GM23338 (cell line): Measurements from ENCODE around the gene RYR1. TPM values are rescaled to one million over a fixed set of nuclear protein-coding genes. Genes with fewer than 3 reads are reported as not detected.
"Not testable (repeated sequence)": the region's sequence is repeated elsewhere in the genome, so short reads cannot be mapped to it uniquely, and the experiment has no call there.

Experiments used
- ATAC-seq: fragments of 200-7000 bp; cut with Tn5 transposase; 3 replicates; pipeline ENCODE4 v1.9.1; 2020
- DNase-seq: peaks from one replicate; pipeline ENCODE4 v3.0.0-alpha.2; 2015; ENCODE audit warnings: low spot score
- H2AFZ ChIP-seq: fragments of 200-600 bp; sonication (generic); 2 replicates; pipeline ENCODE4 v1.8.0; 2016; ENCODE audit warnings: antibody characterized with exemption, mild to moderate bottlenecking, moderate library complexity
- H3F3A ChIP-seq: fragments of 200-600 bp; sonication (generic); replicated peaks from 2 replicates; pipeline ENCODE4 v1.8.0; 2017; ENCODE audit warnings: antibody characterized with exemption, mixed run types, low read depth
- H3K27ac ChIP-seq: fragments of 200-600 bp; sonication (generic); 2 replicates; pipeline ENCODE4 v1.6.1; 2016; ENCODE audit warnings: low read depth
- H3K27me3 ChIP-seq: fragments of 200-600 bp; sonication (generic); 2 replicates; pipeline ENCODE4 v1.8.0; 2016; ENCODE audit warnings: mild to moderate bottlenecking, mixed run types, moderate library complexity; ENCODE audit not compliant: insufficient read depth
- H3K36me3 ChIP-seq: fragments of 200-600 bp; sonication (generic); 2 replicates; pipeline ENCODE4 v1.8.0; 2016; ENCODE audit warnings: mild to moderate bottlenecking; ENCODE audit not compliant: insufficient read depth
- H3K4me1 ChIP-seq: fragments of 200-600 bp; sonication (generic); 2 replicates; pipeline ENCODE4 v1.8.0; 2016; ENCODE audit warnings: mild to moderate bottlenecking, moderate library complexity; ENCODE audit not compliant: insufficient read depth
- H3K4me2 ChIP-seq: fragments of 200-600 bp; sonication (generic); 2 replicates; pipeline ENCODE4 v1.7.1; 2017; ENCODE audit warnings: mixed run types
- H3K4me3 ChIP-seq: fragments of 200-600 bp; sonication (generic); 2 replicates; pipeline ENCODE4 v1.6.1; 2016; ENCODE audit warnings: mixed run types
- H3K79me2 ChIP-seq: fragments of 200-600 bp; sonication (generic); replicated peaks from 2 replicates; pipeline ENCODE4 v1.8.0; 2017; ENCODE audit warnings: mild to moderate bottlenecking; ENCODE audit not compliant: insufficient read depth
- H3K9me2 ChIP-seq: fragments of 200-600 bp; sonication (generic); 2 replicates; pipeline ENCODE4 v1.8.0; 2017; ENCODE audit not compliant: insufficient read depth
- H4K20me1 ChIP-seq: fragments of 200-600 bp; sonication (generic); replicated peaks from 2 replicates; pipeline ENCODE4 v1.8.0; 2017; ENCODE audit warnings: mild to moderate bottlenecking; ENCODE audit not compliant: insufficient read depth
- H3K27ac Mint-ChIP-seq: 2 replicates; pipeline ENCODE4 v1.8.0; 2020; ENCODE audit warnings: inconsistent platforms, mild to moderate bottlenecking, moderate library complexity, mixed read lengths
- H3K27me3 Mint-ChIP-seq: 3 replicates; pipeline ENCODE4 v1.8.0; 2022; ENCODE audit warnings: low read depth, mild to moderate bottlenecking, moderate library complexity, mixed read lengths, inconsistent platforms; ENCODE audit not compliant: insufficient read depth, poor library complexity
- H3K36me3 Mint-ChIP-seq: 3 replicates; pipeline ENCODE4 v1.8.0; 2021; ENCODE audit warnings: low read depth, mild to moderate bottlenecking, inconsistent platforms, moderate library complexity, mixed read lengths
- H3K4me1 Mint-ChIP-seq: 3 replicates; pipeline ENCODE4 v1.8.0; 2020; ENCODE audit warnings: mild to moderate bottlenecking, inconsistent platforms, mixed read lengths
- H3K4me3 Mint-ChIP-seq: 3 replicates; pipeline ENCODE4 v1.8.0; 2021; ENCODE audit warnings: moderate library complexity, mild to moderate bottlenecking, inconsistent platforms, mixed read lengths
- H3K9me3 Mint-ChIP-seq: 3 replicates; pipeline ENCODE4 v1.8.0; 2020; ENCODE audit warnings: moderate library complexity, mild to moderate bottlenecking, inconsistent platforms, mixed read lengths
- CREB1 ChIP-seq: fragments of 250-450 bp; sonication (Bioruptor Pico); IDR thresholded peaks from 2 replicates; pipeline ENCODE4 v1.5.0; 2020; ENCODE audit warnings: low read depth, mild to moderate bottlenecking, moderate library complexity
- ETS1 ChIP-seq: IDR thresholded peaks from 2 replicates; pipeline ENCODE4 v1.6.1; 2016; ENCODE audit warnings: antibody characterized with exemption
- EZH2 ChIP-seq: fragments of 200-600 bp; sonication (generic); IDR thresholded peaks from one replicate; pipeline ENCODE4 v1.8.0; 2017; ENCODE audit warnings: antibody characterized with exemption, mild to moderate bottlenecking, low read depth; ENCODE audit not compliant: unreplicated experiment
- EZH2phosphoT487 ChIP-seq: fragments of 200-600 bp; sonication (generic); IDR thresholded peaks from one replicate; pipeline ENCODE4 v1.8.1; 2018; ENCODE audit warnings: antibody characterized with exemption; ENCODE audit not compliant: unreplicated experiment
- JUNB ChIP-seq: IDR thresholded peaks from one replicate; pipeline ENCODE4 v1.6.1; 2016; ENCODE audit warnings: antibody characterized with exemption; ENCODE audit not compliant: unreplicated experiment
- STAT1 ChIP-seq: IDR thresholded peaks from one replicate; pipeline ENCODE4 v1.6.1; 2016; ENCODE audit warnings: antibody characterized with exemption; ENCODE audit not compliant: unreplicated experiment
- ZNF331 ChIP-seq: fragments of 250-450 bp; sonication (Bioruptor Pico); IDR thresholded peaks from 2 replicates; pipeline ENCODE4 v1.5.0; 2020; ENCODE audit warnings: low read depth, mild to moderate bottlenecking, moderate library complexity
- polyA plus RNA-seq: library from polyadenylated mRNA; unstranded; fragments of >200 nt; fragmentation: Nextera tagmentation; extraction: Ambion mirVana; gene quantifications from 2 replicates; pipeline ENCODE4 v1.2.1, GENCODE V29; 2016
- total RNA-seq: library from RNA; depleted of rRNA; stranded (reverse); fragments of >200 nt; shearing (Covaris generic); gene quantifications from 2 replicates; pipeline ENCODE4 v1.2.3, GENCODE V29; 2014
- TF ChIP-seq, protein P1 (sequence below): fragments of 250-450 bp; sonication (Bioruptor Pico); IDR thresholded peaks from 2 replicates; pipeline ENCODE4 v1.5.0; 2020; ENCODE audit warnings: mild to moderate bottlenecking, moderate library complexity

Gene RYR1
- total and polyA plus RNA-seq, 2 experiments from 2014 or later = 4.0 to 26.7 TPM

DNA sequence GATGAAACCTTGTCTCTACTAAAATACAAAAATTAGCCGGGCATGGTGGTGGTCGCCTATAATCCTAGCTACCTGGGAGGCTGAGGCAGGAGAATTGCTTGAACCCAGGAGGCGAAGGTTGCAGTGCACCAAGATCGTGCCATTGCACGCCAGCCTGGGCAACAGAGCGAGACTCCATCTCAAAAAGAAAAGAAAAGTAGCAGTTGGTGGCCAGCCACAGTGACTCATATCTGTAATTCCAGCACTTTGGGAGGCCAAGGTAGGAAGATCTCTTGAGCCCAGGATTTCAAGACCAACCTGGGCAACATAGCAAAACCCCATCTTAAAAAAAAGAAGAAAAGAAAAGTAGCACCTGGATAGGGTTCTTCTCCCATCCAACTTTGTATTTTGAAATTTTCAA is 79.7 kb downstream of the RYR1 start:
- not testable (repeated sequence) for DNase-seq, H3K9me3 Mint-ChIP-seq, H3K36me3 ChIP-seq, H2AFZ ChIP-seq, H3F3A ChIP-seq, H3K4me3 Mint-ChIP-seq, H3K79me2 ChIP-seq, H4K20me1 ChIP-seq, H3K4me3 ChIP-seq, H3K4me2 ChIP-seq, ATAC-seq, H3K27ac Mint-ChIP-seq, H3K27ac ChIP-seq, H3K9me2 ChIP-seq, H3K4me1 ChIP-seq, H3K4me1 Mint-ChIP-seq, H3K27me3 ChIP-seq
- H3K27me3 Mint-ChIP-seq = peaks cover 13% of the 10 kb centered on the region
- peaks cover 58% of the 10 kb centered on the region for H3K36me3 Mint-ChIP-seq

GRCh38 chr19:38513762-38514167 is 80.3 kb downstream of the RYR1 start:
- H3K9me2 ChIP-seq = no peaks in the 10 kb centered on the region
- H3F3A ChIP-seq = 0 out of 2 replicates have a peak, but pooled peaks cover 5% of the 10 kb centered on the region
- H3K4me1 Mint-ChIP-seq = no peaks in the 10 kb centered on the region
- no peaks in the 10 kb centered on the region for H3K27me3 ChIP-seq
- no peaks in the 10 kb centered on the region for H3K9me3 Mint-ChIP-seq
- H3K4me2 ChIP-seq = no peak overlapping the region
- 0 out of 2 replicates have a peak, but pooled peaks cover 4% of the 10 kb centered on the region for H3K4me1 ChIP-seq
- no peaks in the 10 kb centered on the region for H3K79me2 ChIP-seq
- ATAC-seq = no peak
- H4K20me1 ChIP-seq = no peaks in the 10 kb centered on the region
- H2AFZ ChIP-seq = no peak overlapping the region
- no peak overlapping the region for H3K4me3 Mint-ChIP-seq
- H3K27ac Mint-ChIP-seq = no peak overlapping the region
- no peak overlapping the region for H3K27ac ChIP-seq
- TF ChIP-seq ZNF331 (CRISPR knock-in tag) (no peak), ETS1 (no peak), STAT1 (no peak), CREB1 (CRISPR knock-in tag) (no peak), JUNB (no peak), EZH2phosphoT487 (no peak), EZH2 (no peak)
- TF ChIP-seq, protein P1, sequence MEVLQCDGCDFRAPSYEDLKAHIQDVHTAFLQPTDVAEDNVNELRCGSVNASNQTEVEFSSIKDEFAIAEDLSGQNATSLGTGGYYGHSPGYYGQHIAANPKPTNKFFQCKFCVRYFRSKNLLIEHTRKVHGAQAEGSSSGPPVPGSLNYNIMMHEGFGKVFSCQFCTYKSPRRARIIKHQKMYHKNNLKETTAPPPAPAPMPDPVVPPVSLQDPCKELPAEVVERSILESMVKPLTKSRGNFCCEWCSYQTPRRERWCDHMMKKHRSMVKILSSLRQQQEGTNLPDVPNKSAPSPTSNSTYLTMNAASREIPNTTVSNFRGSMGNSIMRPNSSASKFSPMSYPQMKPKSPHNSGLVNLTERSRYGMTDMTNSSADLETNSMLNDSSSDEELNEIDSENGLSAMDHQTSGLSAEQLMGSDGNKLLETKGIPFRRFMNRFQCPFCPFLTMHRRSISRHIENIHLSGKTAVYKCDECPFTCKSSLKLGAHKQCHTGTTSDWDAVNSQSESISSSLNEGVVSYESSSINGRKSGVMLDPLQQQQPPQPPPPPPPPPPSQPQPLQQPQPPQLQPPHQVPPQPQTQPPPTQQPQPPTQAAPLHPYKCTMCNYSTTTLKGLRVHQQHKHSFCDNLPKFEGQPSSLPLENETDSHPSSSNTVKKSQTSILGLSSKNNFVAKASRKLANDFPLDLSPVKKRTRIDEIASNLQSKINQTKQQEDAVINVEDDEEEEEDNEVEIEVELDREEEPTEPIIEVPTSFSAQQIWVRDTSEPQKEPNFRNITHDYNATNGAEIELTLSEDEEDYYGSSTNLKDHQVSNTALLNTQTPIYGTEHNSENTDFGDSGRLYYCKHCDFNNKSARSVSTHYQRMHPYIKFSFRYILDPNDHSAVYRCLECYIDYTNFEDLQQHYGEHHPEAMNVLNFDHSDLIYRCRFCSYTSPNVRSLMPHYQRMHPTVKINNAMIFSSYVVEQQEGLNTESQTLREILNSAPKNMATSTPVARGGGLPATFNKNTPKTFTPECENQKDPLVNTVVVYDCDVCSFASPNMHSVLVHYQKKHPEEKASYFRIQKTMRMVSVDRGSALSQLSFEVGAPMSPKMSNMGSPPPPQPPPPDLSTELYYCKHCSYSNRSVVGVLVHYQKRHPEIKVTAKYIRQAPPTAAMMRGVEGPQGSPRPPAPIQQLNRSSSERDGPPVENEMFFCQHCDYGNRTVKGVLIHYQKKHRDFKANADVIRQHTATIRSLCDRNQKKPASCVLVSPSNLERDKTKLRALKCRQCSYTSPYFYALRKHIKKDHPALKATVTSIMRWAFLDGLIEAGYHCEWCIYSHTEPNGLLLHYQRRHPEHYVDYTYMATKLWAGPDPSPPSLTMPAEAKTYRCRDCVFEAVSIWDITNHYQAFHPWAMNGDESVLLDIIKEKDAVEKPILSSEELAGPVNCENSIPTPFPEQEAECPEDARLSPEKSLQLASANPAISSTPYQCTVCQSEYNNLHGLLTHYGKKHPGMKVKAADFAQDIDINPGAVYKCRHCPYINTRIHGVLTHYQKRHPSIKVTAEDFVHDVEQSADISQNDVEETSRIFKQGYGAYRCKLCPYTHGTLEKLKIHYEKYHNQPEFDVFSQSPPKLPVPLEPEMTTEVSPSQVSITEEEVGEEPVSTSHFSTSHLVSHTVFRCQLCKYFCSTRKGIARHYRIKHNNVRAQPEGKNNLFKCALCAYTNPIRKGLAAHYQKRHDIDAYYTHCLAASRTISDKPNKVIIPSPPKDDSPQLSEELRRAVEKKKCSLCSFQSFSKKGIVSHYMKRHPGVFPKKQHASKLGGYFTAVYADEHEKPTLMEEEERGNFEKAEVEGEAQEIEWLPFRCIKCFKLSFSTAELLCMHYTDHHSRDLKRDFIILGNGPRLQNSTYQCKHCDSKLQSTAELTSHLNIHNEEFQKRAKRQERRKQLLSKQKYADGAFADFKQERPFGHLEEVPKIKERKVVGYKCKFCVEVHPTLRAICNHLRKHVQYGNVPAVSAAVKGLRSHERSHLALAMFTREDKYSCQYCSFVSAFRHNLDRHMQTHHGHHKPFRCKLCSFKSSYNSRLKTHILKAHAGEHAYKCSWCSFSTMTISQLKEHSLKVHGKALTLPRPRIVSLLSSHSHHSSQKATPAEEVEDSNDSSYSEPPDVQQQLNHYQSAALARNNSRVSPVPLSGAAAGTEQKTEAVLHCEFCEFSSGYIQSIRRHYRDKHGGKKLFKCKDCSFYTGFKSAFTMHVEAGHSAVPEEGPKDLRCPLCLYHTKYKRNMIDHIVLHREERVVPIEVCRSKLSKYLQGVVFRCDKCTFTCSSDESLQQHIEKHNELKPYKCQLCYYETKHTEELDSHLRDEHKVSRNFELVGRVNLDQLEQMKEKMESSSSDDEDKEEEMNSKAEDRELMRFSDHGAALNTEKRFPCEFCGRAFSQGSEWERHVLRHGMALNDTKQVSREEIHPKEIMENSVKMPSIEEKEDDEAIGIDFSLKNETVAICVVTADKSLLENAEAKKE = no peak
- H3K36me3 Mint-ChIP-seq = peaks cover 57% of the 10 kb centered on the region
- peaks cover 10% of the 10 kb centered on the region for H3K27me3 Mint-ChIP-seq
- H3K36me3 ChIP-seq = peaks cover 3% of the 10 kb centered on the region; the same call in 1 of the 2 replicates
- no peak for DNase-seq
- H3K4me3 ChIP-seq = no peak overlapping the region
